Tibial nerve (tissue), 3 donors: ENCODE data around the gene SPATA17.

Source experiments
- CTCF ChIP-seq, 5 experiments: fragments of 200-600 bp in 3 of 5; fragments of 450-650 bp in 2 of 5; sonication (generic) in 3 of 5; IDR thresholded peaks; one replicate each; pipeline ENCODE4 v1.5.1; 2016 to 2019; ENCODE audit warnings: antibody characterized with exemption in 5 of 5, mild to moderate bottlenecking in 3 of 5, moderate library complexity in 2 of 5
- POLR2A ChIP-seq, 2 donors: fragments of 450-650 bp; IDR thresholded peaks; one replicate each; pipeline ENCODE4 v1.6.1; 2017; ENCODE audit warnings: antibody characterized with exemption in 2 of 2, mild to moderate bottlenecking in 2 of 2, moderate library complexity in 2 of 2

- TF ChIP-seq CTCF (IDR thresholded peaks at IDR 0.05) = no peak
- TF ChIP-seq POLR2A (IDR thresholded peaks at IDR 0.05) = no peak
Measured at GRCh38 chr1:217899614-217900013, 268.5 kb downstream of the SPATA17 start.
